ENCODE results near the gene NIPA2.

The NIPA2 gene

GRCh38 chr15:22877607-22878006 is 39.1 kb downstream of the NIPA2 start:
- no peak for DNase-seq (ENCODE audit: low spot score)

- DNase-seq (ENCODE audit: low spot score), result no peak
Measured at GRCh38 chr15:22878103-22878502, 39.6 kb downstream of the NIPA2 start.

GRCh38 chr15:22880068-22880980 is 41.9 kb downstream of the NIPA2 start:
- DNase-seq (ENCODE audit: low spot score), result no peak

GRCh38 chr15:22880981-22881738 is 42.7 kb downstream of the NIPA2 start:
- DNase-seq (ENCODE audit: low spot score), result no peak

DNA sequence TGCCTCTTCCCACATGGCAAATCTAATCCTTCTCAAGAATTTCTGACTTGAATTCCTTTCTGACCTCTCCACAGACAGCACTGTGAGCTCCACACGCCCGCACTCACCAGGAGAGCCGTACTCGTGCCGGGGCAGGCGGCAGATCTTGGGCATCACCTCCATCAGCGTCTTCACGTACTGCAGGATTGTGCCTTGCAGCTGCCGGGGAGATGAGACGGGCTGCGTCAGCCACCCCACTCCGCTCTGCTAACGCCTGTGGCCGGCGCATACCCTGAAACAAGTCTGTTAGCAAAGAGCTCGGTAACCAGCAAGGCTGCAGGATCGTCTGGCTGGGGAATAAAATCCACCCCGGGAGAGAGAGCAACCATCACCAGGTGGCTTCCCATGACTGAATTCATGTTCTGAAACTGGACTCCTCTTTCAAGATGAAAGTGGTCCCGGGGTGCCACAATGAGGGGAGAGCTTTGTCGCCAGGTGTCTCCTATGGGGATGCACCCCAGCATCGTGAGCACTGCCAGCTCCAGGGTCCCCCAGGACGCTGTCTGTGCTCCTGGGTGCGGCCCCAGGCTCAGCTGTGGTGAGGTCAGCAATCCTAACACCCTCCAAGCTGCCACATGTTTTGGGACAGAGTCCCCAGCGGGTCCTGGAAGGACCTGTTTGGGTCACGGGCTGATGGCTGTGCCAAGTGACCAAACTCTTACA is 43.4 kb downstream of the NIPA2 start:
- DNase-seq (ENCODE audit: low spot score), result no peak

DNA sequence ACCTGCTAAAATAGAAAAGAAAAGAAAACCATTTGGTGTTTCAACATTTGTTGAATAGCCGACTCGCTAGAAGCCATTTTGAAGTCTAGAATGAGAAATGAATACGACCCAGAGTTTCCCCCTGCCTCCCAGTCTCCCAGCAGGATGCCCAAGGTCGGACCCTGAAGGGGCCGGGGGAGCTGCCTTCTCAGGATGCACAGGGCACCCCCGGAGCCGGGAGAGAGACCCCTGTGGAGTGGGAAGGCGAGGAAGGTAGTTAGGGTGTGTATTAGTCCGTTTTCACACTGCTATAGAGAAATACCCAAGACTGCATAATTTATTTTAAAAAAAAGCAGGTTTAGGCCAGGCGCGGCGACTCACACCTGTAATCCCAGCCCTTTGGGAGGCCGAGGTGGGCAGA is 44.7 kb downstream of the NIPA2 start:
- DNase-seq (ENCODE audit: low spot score), result no peak

GRCh38 chr15:22884344-22884743 is 45.9 kb downstream of the NIPA2 start:
- no peak for DNase-seq (ENCODE audit: low spot score)

- no peak for DNase-seq (ENCODE audit: low spot score)
Measured at GRCh38 chr15:22885120-22885519, 46.7 kb downstream of the NIPA2 start.

GRCh38 chr15:22887157-22887951 is 48.9 kb downstream of the NIPA2 start:
- DNase-seq (ENCODE audit: low spot score), result no peak

DNA sequence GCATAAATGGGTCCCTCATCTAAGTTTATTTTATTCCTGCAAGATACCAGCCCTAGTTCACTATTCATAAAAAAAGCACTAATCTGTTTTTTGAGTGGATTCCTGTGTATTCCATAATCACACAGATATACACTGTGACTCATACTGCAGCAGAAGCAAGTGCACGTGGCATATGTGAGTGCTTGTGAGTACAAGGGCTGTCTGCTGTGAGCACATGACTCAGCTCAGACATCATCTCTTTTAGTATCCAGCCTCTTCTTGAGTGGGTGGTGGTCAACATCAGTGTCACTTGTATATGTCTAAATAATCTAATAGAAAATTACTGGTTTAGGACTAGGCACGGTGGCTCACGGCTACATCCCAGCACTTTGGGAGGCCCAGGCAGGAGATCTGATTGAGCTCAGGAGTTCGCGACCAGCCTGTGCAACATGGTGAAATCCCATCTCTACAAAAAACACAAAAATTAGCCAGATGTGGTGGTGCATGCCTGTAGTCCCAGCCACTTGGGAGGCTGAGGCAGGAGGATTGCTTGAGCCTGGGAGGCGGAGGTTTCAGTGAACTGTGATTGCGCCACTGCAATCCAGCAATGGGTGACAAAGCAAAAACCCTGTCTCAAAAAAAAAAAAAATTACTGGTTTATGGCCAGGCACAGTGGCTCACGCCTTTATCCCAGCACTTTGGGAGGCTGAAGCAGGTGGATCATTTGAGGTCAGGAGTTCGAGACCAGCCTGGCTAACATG is 49.8 kb downstream of the NIPA2 start:
- no peak for DNase-seq (ENCODE audit: low spot score)

DNA sequence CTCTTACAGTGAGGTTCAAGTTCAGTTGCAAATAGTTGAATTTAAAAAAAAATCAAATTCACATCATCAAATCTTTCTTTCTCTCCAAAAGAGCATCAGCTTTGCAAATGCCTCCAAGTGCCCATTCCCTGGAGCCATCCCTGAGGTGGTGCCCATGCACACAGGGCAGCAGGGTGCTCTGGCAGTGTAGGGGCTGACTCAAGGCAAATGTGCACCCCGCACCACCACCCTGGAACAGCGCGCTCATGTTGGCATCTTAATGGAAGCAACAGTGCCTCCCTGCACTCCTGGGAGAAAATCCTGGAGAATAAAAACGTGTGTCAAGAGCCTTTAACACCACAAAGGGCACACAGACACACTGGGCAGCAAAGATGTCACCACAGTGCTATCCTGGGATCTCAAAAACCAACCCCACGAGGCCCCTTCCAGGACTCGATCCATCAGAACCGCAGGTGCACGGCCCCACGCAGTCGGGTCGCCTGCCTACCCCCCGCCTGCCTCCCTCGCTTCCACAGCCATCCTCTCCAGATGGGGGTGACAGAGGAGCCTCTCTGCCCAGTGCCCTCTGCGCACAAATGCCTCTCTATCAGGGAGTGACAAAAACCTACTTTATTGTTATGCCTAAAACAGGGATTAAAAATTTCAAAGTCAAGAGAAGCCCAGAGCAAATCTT is 50.8 kb downstream of the NIPA2 start:
- DNase-seq (ENCODE audit: low spot score), result no peak

- DNase-seq (ENCODE audit: low spot score), result no peak
Measured at GRCh38 chr15:22890296-22890695, 51.8 kb downstream of the NIPA2 start.

DNA sequence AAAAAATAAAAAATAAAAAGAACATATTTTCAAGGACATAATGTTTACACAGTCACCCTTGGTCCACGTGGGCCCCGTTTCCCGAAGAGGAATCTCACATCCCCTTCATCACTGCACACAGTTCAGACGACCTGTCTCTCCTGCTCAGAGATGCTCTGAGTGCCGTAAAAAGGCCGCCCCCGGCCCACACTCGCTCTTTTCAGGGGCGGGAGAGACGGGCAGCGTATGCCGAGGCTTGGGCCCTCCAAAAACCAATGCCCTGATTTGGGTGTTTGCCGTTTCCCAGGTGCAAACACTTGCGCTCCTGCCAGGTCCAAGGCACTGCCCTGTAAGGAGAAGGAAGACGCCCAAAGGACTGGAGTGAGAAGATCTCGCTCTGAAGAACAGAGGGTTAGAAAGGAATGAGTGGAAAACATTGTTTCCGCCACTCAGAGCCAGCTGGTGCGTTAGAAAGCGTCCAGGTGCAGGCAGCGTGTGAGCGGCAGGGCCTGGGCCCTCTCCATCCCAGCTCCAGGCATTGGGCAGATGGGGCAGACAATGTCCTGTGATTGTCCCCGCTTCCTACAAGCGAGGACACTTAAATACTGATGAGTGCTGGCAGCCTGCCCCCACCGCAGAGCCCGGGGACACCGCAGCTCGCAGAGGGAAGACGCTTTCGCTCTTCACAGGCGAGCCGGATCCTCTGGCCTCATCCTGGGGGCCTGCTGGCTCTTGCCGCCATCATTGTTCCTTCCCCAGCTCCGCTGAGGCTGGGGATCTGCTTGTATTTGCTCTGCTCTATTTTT is 53.2 kb downstream of the NIPA2 start:
- DNase-seq (ENCODE audit: low spot score), result no peak

GRCh38 chr15:22892333-22892732 is 53.9 kb downstream of the NIPA2 start:
- no peak for DNase-seq (ENCODE audit: low spot score)

- no peak for DNase-seq (ENCODE audit: low spot score)
Measured at GRCh38 chr15:22893081-22893480, 54.6 kb downstream of the NIPA2 start.

GRCh38 chr15:22893881-22894280 is 55.4 kb downstream of the NIPA2 start:
- no peak for DNase-seq (ENCODE audit: low spot score)

DNA sequence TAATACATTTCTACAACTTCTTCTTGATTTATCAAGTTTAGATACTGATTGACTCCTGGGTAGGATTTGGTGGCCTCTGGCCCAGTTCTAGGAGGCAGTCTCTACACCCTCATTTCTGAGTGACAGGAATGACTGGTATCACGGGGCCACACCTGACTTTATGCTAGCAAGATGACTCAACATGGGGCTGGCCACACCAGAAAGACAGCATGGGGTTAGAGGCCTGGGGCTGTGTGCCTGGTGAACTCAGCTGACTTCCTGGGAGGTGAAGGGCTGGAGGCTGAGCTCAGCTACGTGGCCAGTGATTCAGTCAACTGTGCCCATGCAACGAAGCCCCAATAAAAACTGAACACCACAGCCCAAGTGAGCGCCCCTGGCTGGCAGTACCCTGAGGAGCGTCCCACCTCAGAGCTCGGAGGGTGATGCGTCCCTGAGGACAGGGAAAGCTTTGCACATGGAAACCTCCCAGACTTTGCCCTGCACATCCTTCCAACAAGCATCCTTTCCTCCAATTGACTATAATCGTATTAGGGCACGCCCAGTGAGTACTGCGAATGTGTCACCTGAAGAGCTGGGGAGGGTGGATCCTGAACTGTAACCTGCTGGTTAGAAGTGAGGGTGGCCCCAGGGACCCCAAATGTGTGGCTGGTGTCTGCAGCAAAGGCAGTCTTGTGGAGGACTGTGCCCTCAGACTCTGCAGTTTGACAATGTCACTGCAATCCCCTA is 57.2 kb downstream of the NIPA2 start:
- DNase-seq (ENCODE audit: low spot score), result no peak

- no peak for DNase-seq (ENCODE audit: low spot score)
Measured at GRCh38 chr15:22902046-22902445, 63.6 kb downstream of the NIPA2 start.

DNA sequence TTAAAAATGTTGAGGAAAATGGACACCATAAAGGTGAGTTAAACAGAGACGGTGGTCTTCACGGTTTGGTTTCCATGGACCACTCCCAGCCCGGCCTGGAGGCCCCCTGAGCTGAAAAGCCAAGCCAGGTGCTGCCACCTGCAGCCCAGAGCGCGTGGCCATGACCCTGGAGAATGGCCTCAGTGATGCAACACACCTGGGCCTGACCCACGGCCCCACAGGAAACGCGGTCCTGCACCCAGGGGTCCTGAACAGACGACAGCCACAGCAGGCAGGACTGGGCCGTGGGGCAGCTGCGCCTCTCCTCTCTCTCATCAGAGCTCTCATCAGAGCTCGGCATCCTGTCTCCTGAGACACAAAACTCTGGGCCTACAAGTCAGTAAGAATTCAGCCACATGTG is 64.1 kb downstream of the NIPA2 start:
- no peak for DNase-seq (ENCODE audit: low spot score)

Data from HuH-7 (cell line).